Measurements from ENCODE around the gene MERTK.
"Not testable (repeated sequence)": the region's sequence is repeated elsewhere in the genome, so short reads cannot be mapped to it uniquely, and the experiment has no call there.

Gene MERTK

DNA sequence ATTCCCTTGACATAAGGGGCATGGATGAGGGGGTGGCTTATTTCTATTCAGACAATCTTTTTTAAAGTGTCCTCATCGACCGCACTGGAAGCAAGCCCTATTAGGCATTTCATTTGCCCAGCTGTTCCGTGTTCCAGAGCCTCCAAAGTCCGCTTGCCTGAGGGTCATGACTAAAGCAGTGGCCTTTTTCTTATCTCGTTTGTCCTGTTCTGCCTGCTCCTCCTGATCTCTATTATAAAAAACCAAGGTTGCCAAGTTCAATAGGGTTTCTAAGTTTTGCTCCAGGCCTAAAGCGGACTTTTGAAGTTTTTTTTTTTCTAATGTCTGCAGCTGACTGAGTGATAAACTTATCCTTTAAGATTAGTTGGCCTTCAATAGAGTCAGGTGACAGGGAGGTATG lies 143.1 kb downstream of the MERTK start:
- not testable (repeated sequence) for DNase-seq (ENCODE audit: low read depth in 2 of 2)

- DNase-seq (ENCODE audit: low read depth in 2 of 2): no peak
These were observed 147.1 kb downstream of the MERTK start for GRCh38 chr2:112045446-112046014.

GRCh38 chr2:112046231-112046630 lies 147.8 kb downstream of the MERTK start:
- no peak for DNase-seq (ENCODE audit: low read depth in 2 of 2)

DNA sequence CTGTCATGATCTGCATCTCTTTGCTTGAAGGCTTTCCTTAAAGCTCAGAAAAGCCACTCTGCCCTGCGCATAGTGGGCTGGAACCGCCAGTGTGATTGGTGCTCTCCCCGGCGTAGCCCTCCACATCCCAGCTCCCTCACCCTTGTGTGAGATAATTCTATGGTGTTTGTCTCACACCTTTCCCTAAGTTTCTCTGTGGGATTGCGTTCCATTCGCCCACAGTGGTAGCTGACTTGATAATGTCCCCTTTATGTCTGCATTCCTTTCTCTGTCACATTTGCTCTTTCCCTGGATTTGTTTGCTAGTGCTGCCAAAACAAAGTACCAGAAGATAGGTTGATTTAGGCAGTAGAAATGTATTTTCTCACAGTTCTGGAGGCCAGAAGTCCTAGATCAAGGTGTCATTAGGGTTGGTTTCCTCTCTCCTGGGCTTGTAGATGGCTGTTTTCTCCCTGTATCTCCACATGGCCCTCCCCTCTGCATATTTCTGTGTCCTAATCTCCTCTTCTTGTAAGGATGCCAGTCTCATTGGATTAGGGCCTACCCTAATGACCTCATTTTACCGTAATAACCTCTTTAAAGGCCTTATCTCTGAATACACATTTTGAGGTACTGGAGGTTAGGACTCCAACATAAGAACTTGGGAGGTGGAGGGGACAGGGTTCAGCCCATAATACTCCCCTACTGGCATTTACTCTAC lies 149.3 kb downstream of the MERTK start:
- no peak for DNase-seq (ENCODE audit: low read depth in 2 of 2)

- no peak for DNase-seq (ENCODE audit: low read depth in 2 of 2)
These were observed 149.8 kb downstream of the MERTK start for GRCh38 chr2:112048236-112048592.

DNA sequence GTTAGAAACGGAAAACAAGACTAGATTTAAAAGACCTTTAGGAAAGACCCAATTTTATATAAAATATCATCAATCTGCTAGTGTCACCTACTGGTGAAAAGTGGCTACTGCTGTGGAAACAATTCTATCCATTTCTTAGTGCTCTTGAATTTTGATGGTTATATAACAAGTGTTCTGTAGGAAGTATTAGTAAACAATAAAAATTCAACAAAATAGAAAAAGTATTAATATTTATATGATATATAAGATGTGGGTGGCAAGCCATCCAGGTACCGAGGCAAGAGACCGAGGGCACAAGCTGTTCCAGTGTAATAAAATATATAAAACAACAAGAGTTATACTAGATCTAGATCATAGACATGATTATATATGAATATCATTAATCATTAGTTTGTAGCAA lies 150.5 kb downstream of the MERTK start:
- peak in 1 of 2 donors; percentile 16 for DNase-seq (ENCODE audit: low read depth in 2 of 2)

GRCh38 chr2:112050316-112050715 lies 151.9 kb downstream of the MERTK start:
- no peak for DNase-seq (ENCODE audit: low read depth in 2 of 2)

GRCh38 chr2:112053917-112054846 lies 155.8 kb downstream of the MERTK start:
- peak; percentile 98 to 99 for DNase-seq (ENCODE audit: low read depth in 2 of 2)

GRCh38 chr2:112054847-112055729 lies 156.7 kb downstream of the MERTK start, which contains the start of gene TMEM87B:
TSS of gene TMEM87B (plus strand) at chr2:112055269. CDS start at chr2:112055592, 323 bp downstream.
- DNase-seq (ENCODE audit: low read depth in 2 of 2): peak; percentile 98 to 99

DNA sequence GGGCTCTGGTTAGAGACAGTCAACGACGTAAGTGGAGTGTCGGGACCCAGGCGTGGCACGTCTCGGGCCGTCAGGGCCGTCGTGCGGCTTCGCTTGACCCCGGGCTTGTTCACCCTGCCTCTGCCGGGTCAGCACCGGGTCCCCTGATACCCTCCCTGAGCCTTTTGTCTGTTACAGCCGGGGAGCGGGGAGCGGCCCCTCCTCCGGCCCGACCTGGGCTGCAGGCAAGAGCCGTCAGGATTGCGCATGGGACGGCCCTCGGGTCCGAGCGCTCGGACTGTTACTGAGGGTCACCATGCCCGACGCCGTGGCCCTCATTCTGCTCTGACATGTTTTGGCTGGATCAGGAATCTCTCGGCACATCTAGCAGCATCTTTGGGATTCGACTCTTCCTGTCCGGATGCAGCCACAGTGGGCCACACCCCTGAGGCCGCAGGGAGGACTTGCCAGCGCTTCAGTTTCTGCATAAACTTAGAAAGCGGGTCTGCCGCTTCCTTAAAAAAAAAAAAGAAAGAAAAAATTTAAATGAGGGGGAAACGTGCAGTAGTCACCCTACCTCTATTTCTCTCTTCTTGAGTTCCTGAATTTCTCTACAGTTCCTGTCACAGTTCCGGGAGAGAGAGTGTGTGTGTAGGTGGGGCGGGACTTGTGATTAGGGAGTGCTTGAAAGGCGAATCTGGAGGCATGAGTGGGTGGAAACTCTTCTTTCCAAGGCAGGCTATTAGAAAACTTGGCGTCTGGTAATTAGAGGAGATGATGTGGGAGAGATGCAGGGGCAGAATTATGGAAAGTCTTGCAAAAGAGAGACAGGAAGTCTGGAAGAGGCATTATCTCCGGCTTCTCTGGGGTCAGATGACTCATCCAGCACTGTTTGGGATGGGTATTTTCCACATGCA lies 157.6 kb downstream of the MERTK start:
- DNase-seq (ENCODE audit: low read depth in 2 of 2): no peak

DNA sequence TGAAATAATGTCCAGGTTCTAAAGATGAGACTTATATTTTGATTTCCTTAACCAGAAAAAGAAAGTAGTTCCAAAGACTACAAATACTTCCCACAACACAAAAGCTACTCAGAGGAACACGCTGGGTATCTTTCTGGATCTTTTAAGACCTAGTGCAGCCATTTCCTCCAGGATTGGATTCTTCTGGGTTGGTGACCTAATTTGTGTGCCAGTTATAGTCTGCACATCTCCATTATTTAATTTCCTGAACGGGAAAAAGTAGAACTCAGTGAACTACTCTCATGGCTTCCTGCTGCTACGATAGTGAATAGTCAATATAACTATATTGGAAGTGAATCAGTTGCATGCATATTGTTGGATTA lies 158.2 kb downstream of the MERTK start:
- no peak for DNase-seq (ENCODE audit: low read depth in 2 of 2)

GRCh38 chr2:112059671-112060070 lies 161.3 kb downstream of the MERTK start:
- DNase-seq (ENCODE audit: low read depth in 2 of 2): no peak

DNA sequence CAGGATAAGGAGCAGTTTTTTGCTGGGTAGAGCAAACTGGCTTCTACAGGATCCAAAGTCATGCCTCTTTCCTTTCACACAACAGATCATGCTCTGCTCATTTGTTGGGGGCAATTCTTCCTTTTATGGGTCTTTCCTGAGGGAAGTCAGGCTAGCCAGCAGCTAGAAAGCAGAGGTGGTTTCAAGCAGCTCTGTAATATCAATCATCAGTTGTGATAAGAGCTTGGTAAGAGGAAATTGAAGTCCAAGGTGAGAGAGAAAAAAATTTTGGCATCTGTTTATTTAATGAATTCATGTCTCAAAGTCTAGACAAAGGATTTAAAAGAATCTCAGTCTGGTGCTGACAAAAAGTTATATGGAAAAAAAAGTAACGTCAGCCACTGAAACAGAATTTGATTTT lies 162.9 kb downstream of the MERTK start:
- DNase-seq (ENCODE audit: low read depth in 2 of 2): no peak

DNA sequence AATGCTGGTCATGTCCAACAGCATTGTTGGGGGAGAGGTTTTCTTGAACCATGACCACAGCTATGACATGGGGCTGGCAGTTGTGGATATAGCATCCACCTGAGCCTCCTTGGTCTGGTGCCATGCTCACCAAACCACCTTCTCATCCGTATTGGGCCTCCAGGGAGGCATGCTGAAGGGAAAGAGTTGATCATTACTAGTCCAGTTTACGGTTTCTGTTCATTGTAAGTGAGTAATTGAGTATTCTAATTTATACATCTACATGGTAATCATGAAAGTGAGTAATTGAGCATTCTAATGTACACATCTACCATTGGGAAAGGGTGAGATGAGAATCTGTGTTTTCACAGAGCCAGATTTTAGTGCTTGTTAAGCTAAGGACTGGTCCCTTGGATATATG lies 163.4 kb downstream of the MERTK start:
- DNase-seq (ENCODE audit: low read depth in 2 of 2): no peak

- DNase-seq (ENCODE audit: low read depth in 2 of 2): no peak
These were observed 164.5 kb downstream of the MERTK start for GRCh38 chr2:112062894-112063293.

- DNase-seq (ENCODE audit: low read depth in 2 of 2): no peak
These were observed 167.1 kb downstream of the MERTK start for GRCh38 chr2:112065486-112065885.

- DNase-seq (ENCODE audit: low read depth in 2 of 2): no peak
These were observed 167.6 kb downstream of the MERTK start for GRCh38 chr2:112065966-112066365.

- DNase-seq (ENCODE audit: low read depth in 2 of 2): not testable (repeated sequence)
These were observed 171.4 kb downstream of the MERTK start for GRCh38 chr2:112069794-112070193.

GRCh38 chr2:112073875-112074274 lies 175.5 kb downstream of the MERTK start:
- DNase-seq (ENCODE audit: low read depth in 2 of 2): no peak

DNA sequence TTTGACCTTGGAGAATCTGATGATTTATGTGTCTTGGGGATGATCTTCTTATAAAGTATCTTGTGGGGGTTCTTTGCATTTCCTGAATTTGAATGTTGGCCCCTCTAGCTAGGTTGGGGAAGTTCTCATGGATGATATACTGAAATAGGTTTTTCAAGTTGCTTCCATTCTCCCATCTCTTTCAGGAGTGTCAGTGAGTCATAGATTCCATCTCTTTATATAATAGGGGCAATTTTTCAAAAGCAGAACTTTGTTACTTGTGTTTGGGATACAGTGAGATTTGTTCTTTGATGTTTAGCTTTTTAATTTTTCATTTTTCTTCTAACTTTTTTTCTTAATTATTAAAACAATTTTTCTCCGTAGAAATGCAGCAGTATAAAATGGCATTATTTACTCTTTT lies 176.1 kb downstream of the MERTK start:
- DNase-seq (ENCODE audit: low read depth in 2 of 2): no peak
